K562 (cell line): ENCODE results near the gene SPRED2. TPM values are rescaled to one million over a fixed set of nuclear protein-coding genes. Genes with fewer than 3 reads are reported as not detected.

Experiments
- ATAC-seq: fragments of 200-7000 bp; cut with Tn5 transposase; 3 replicates; pipeline ENCODE4 v1.9.1; 2020; ENCODE audit warnings: moderate library complexity
- BruUV-seq: library from RNA; stranded (reverse); fragments of 400-500 nt; replicated peaks from 2 replicates; lab custom pipeline; 2021; lab: Mats Ljungman, UMichigan
- CTCF ChIA-PET: fragments of 300-600 bp; formaldehyde crosslinking; extraction: SDS; loops from one replicate; lab custom pipeline; 2021; ENCODE audit warnings: low intra/inter-chr PET ratio; lab: Yijun Ruan, JAX
- POLR2A ChIA-PET: fragments of 300-600, 350-650 bp; sonication (Branson Sonifier 250); formaldehyde crosslinking; extraction: SDS; loops from one replicate; lab custom pipeline; 2021; ENCODE audit warnings: antibody characterized with exemption, inconsistent platforms; lab: Yijun Ruan, JAX
- DNase-seq, 4 experiments: peaks; one replicate each; pipeline versions ENCODE4 v3.0.0 to v3.0.0-alpha.2; 2011 to 2018; ENCODE audit warnings: low spot score in 3 of 4, mixed read lengths in 3 of 4; ENCODE audit errors: extremely low read depth in 1 of 4
- FAIRE-seq: peaks from 2 replicates; lab custom pipeline; 2011; peaks lifted over from hg19 to GRCh38; lab: Jason Lieb, UNC
- H2AFZ ChIP-seq: 2 replicates; pipeline ENCODE4 v1.6.0; 2011; ENCODE audit warnings: low read depth, low read length, control low read depth, inconsistent platforms
- H3K27ac ChIP-seq: fragments of 200-600 bp; 3 replicates; pipeline ENCODE4 v1.8.0; 2011; ENCODE audit warnings: low read depth, mild to moderate bottlenecking, control low read depth, inconsistent platforms, low read length, moderate library complexity, mixed read lengths; ENCODE audit errors: extremely low read depth
- H3K27me3 ChIP-seq, 2 experiments: fragments of 300-600 bp in 1 of 2; 2 replicates in 1 of 2; 3 replicates in 1 of 2; pipeline versions ENCODE4 v1.6.0 to v1.8.0; 2011; ENCODE audit warnings: inconsistent platforms in 2 of 2, low read length in 2 of 2, mild to moderate bottlenecking in 1 of 2, mixed read lengths in 1 of 2, moderate library complexity in 1 of 2; ENCODE audit not compliant: control insufficient read depth in 2 of 2, insufficient read depth in 2 of 2
- H3K36me3 ChIP-seq: fragments of 300-600 bp; 3 replicates; pipeline ENCODE4 v1.8.0; 2011; ENCODE audit warnings: mild to moderate bottlenecking, low read length, inconsistent platforms; ENCODE audit not compliant: control insufficient read depth, insufficient read depth
- H3K4me1 ChIP-seq, 2 experiments: fragments of 200-600 bp in 1 of 2; replicated peaks in 1 of 2; 2 replicates in 1 of 2; 3 replicates in 1 of 2; pipeline versions ENCODE4 v1.5.1 to v1.8.0; 2011; ENCODE audit warnings: inconsistent platforms in 2 of 2, low read length in 2 of 2, mild to moderate bottlenecking in 1 of 2, mixed read lengths in 1 of 2, moderate library complexity in 1 of 2; ENCODE audit not compliant: control insufficient read depth in 2 of 2, insufficient read depth in 2 of 2
- H3K4me2 ChIP-seq: 2 replicates; pipeline ENCODE4 v1.6.1; 2011; ENCODE audit warnings: low read length, control low read depth, inconsistent platforms, mixed read lengths; ENCODE audit not compliant: insufficient read depth
- H3K4me3 ChIP-seq: fragments of 200-600 bp; sonication (generic), shearing (Covaris generic); 2 replicates; pipeline ENCODE4 v1.5.1; 2016; ENCODE audit warnings: control low read depth, inconsistent platforms
- H3K79me2 ChIP-seq: fragments of 200-600 bp; 3 replicates; pipeline ENCODE4 v1.8.0; 2011; ENCODE audit warnings: low read length, inconsistent platforms; ENCODE audit not compliant: control insufficient read depth, insufficient read depth
- H3K9ac ChIP-seq, 2 experiments: 2 replicates each; pipeline versions ENCODE4 v1.6.0 to v1.6.1; 2011; ENCODE audit warnings: low read depth in 2 of 2, low read length in 2 of 2, control low read depth in 1 of 2, inconsistent platforms in 1 of 2, mild to moderate bottlenecking in 1 of 2, mixed read lengths in 1 of 2; ENCODE audit not compliant: insufficient read depth in 1 of 2
- H3K9me1 ChIP-seq: one replicate; pipeline ENCODE4 v1.6.0; 2011; ENCODE audit warnings: inconsistent platforms, mild to moderate bottlenecking, low read length, moderate library complexity; ENCODE audit not compliant: control insufficient read depth, insufficient read depth
- H3K9me3 ChIP-seq: replicated peaks from 2 replicates; pipeline ENCODE4 v1.5.1; 2011; ENCODE audit warnings: low read depth, low read length, inconsistent platforms; ENCODE audit not compliant: control insufficient read depth, insufficient read depth
- H4K20me1 ChIP-seq: replicated peaks from 2 replicates; pipeline ENCODE4 v1.6.1; 2011; ENCODE audit warnings: low read length, inconsistent platforms, mixed read lengths; ENCODE audit not compliant: control insufficient read depth, insufficient read depth
- FOXA1 ChIP-seq: fragments of 450-650 bp; IDR thresholded peaks from 2 replicates; pipeline ENCODE4 v1.6.1; 2016; ENCODE audit warnings: mild to moderate bottlenecking, borderline replicate concordance
- ZNF407 ChIP-seq: fragments of 450-650 bp; IDR thresholded peaks from 2 replicates; pipeline ENCODE4 v1.6.1; 2016; ENCODE audit warnings: low read depth
- WGBS: fragments of 100-300 bp; shearing (Covaris generic); methylation state at CpG from one replicate; pipeline ENCODE4 v1.1.6; 2016; ENCODE audit warnings: low coverage, mixed read lengths; ENCODE audit not compliant: insufficient coverage; ENCODE audit errors: missing lambda C conversion rate; 5-methylcytosine and 5-hydroxymethylcytosine counted together
- in situ Hi-C: fragments of 300-500 bp; cut with MboI; formaldehyde crosslinking; loops from 4 replicates; pipeline ENCODE4 v1.15.0; 2018; ENCODE audit warnings: inconsistent platforms, mixed read lengths
- intact Hi-C: fragments of 100-400 bp; cut with micrococcal nuclease; formaldehyde crosslinking; loops from 2 replicates; pipeline ENCODE4 v1.14.2; 2022
- polyA plus RNA-seq, 8 experiments: library from polyadenylated mRNA; depleted of rRNA in 4 of 8; stranded (reverse) in 5 of 8; unstranded in 3 of 8; fragments of >200 nt; fragmentation: Nextera tagmentation in 2 of 8; fragmentation: Illumina TruSeq in 1 of 8; extraction: Ambion mirVana in 2 of 8; extraction: Trizol in 1 of 8; gene quantifications; 2 replicates each; pipeline versions ENCODE4 v1.2.1 to v1.2.3, GENCODE V29; 2011 to 2014; ENCODE audit warnings: inconsistent platforms in 1 of 8, missing spikeins in 1 of 8
- total RNA-seq, 7 experiments: library from RNA; depleted of rRNA in 6 of 7; stranded (reverse); fragments of >200 nt in 6 of 7; fragmentation: Illumina TruSeq in 2 of 7; extraction: Trizol in 2 of 7; gene quantifications; 2 replicates each; pipeline versions ENCODE4 v1.2.1 to v1.2.3, GENCODE V29; 2011 to 2021; ENCODE audit warnings: low replicate concordance in 1 of 7

SPRED2 gene
- total and polyA plus RNA-seq, 9 of the 15 experiments (the other 6 are each of a cell fraction or from before 2014, with no cell fraction given): 4.6 to 50.8 (median 14.1) TPM

GRCh38 chr2:65300134-65300760 lies 132.2 kb downstream of the SPRED2 start:
- POLR2A ChIA-PET: interaction anchor here (0.5 to 1.0 kb wide), 3 partner anchors 11 to 309 kb away, joined by 3 read pairs; no protein-coding TSS in a partner anchor
- Histone ChIP-seq H4K20me1 (no peaks in the 10 kb centered on the region), H3K9me3 (no peaks in the 10 kb centered on the region), H3K27ac (no peak overlapping the region; the same call in 2 of the 3 replicates), H3K79me2 (no peaks in the 10 kb centered on the region), H3K4me3 (no peak overlapping the region), H3K27me3 (no peaks in the 10 kb centered on the region), H3K4me1 (peaks cover 12 to 15% of the 10 kb centered on the region in 2 experiments), H3K4me2 (no peak overlapping the region), H3K9ac (peak overlapping the region in 1 of 2 experiments; percentile 77; a peak in 2 of 4 replicates), H2AFZ (peak overlapping the region; percentile 30; the same call in 1 of the 2 replicates), H3K36me3 (no peaks in the 10 kb centered on the region), H3K9me1 (no peaks in the 10 kb centered on the region)
- 73% methylated on average over 15 of the region's 16 CpGs for WGBS
- DNase-seq (no peak), ATAC-seq (peak; percentile 46), FAIRE-seq (no peak)
- no TSS peak for BruUV-seq
- TF ChIP-seq FOXA1 (no peak), ZNF407 (peak; percentile 65)
- in situ Hi-C loops: no loop called here
- intact Hi-C loops: no loop called here
- CTCF ChIA-PET: no interaction called here
